Nephron progenitor cell (in vitro differentiated cells): ENCODE results near the gene ZNF431.

Source experiments
- DNase-seq: peaks from one replicate; pipeline ENCODE4 v3.0.0; 2021
- H3K27ac Mint-ChIP-seq: 2 replicates; pipeline ENCODE4 v1.8.0; 2021; ENCODE audit warnings: mild to moderate bottlenecking, moderate library complexity, mixed read lengths
- H3K27me3 Mint-ChIP-seq: 2 replicates; pipeline ENCODE4 v1.8.0; 2021; ENCODE audit warnings: mild to moderate bottlenecking, low read depth, mixed read lengths; ENCODE audit not compliant: poor library complexity
- H3K36me3 Mint-ChIP-seq: 2 replicates; pipeline ENCODE4 v1.8.0; 2021; ENCODE audit warnings: low read depth, mixed read lengths
- H3K4me1 Mint-ChIP-seq: 2 replicates; pipeline ENCODE4 v1.8.0; 2021; ENCODE audit warnings: mixed read lengths
- H3K4me3 Mint-ChIP-seq: 2 replicates; pipeline ENCODE4 v1.8.0; 2021; ENCODE audit warnings: mild to moderate bottlenecking, moderate library complexity, mixed read lengths
- H3K9me3 Mint-ChIP-seq: 2 replicates; pipeline ENCODE4 v1.8.0; 2021; ENCODE audit warnings: mild to moderate bottlenecking, moderate library complexity, mixed read lengths
- CTCF ChIP-seq: fragments of 200-600 bp; sonication (generic); IDR thresholded peaks from 2 replicates; pipeline ENCODE4 v1.5.0; 2021; ENCODE audit warnings: antibody characterized with exemption

ZNF431 gene

GRCh38 chr19:21127898-21128297, 13.9 kb upstream of the ZNF431 start:
- H3K27ac Mint-ChIP-seq = no peak overlapping the region
- H3K9me3 Mint-ChIP-seq = peaks cover 25% of the 10 kb centered on the region
- no peak for DNase-seq
- H3K4me3 Mint-ChIP-seq = no peak overlapping the region
- H3K4me1 Mint-ChIP-seq = no peaks in the 10 kb centered on the region
- no peaks in the 10 kb centered on the region for H3K27me3 Mint-ChIP-seq
- no peak for TF ChIP-seq CTCF
- peaks cover 35% of the 10 kb centered on the region for H3K36me3 Mint-ChIP-seq

DNA sequence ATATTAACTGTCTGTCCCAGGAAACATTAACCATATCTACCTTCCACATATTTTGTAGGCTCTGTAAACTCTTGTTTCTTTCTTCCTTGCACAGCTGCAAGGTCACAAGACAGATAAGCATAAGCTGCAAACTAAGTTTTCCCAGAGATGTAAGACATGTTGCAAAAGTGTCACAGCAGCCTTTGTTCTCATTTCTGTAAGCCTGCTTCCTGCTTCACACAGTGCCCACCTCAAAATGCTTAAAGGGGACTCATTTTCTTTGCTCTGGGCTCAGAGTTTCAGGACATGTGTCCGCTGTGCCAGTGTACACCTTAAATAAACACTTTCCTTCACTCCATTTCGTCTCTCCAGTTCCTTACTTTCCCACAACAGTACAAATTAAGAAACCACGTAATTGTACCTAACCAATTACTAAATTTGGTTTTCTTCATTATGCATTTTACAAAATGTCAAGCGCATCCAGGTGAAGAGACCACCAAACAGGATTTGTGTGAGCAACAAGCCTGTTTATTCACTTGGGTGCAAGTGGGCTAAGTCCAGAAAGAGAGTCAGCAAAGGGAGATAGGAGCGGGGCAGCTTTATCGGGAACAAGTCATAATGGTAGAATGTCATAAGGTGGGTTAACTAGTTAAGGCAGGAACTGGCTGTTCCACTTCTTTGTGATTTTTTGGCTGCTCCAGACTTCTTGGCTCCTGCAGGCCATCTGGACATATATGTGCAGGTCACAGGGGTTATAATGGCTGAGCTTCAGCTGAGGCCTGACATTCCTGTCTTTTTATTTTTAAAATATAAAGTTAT, 12.7 kb upstream of the ZNF431 start:
- H3K36me3 Mint-ChIP-seq = peaks cover 30% of the 10 kb centered on the region
- H3K4me3 Mint-ChIP-seq = no peak overlapping the region
- peaks cover 29% of the 10 kb centered on the region for H3K9me3 Mint-ChIP-seq
- no peaks in the 10 kb centered on the region for H3K27me3 Mint-ChIP-seq
- no peak for TF ChIP-seq CTCF
- no peak for DNase-seq
- no peak overlapping the region for H3K27ac Mint-ChIP-seq
- H3K4me1 Mint-ChIP-seq = no peaks in the 10 kb centered on the region

GRCh38 chr19:21130097-21130775, 11.6 kb upstream of the ZNF431 start:
- Mint-ChIP-seq H3K9me3 (peaks cover 36% of the 10 kb centered on the region), H3K27ac (no peak overlapping the region), H3K27me3 (no peaks in the 10 kb centered on the region), H3K36me3 (peaks cover 23% of the 10 kb centered on the region), H3K4me1 (no peaks in the 10 kb centered on the region), H3K4me3 (no peak overlapping the region)
- TF ChIP-seq CTCF = no peak
- no peak for DNase-seq

GRCh38 chr19:21133633-21134032, 8.2 kb upstream of the ZNF431 start:
- Mint-ChIP-seq H3K27ac (no peak overlapping the region), H3K9me3 (peaks cover 23% of the 10 kb centered on the region), H3K4me1 (no peaks in the 10 kb centered on the region), H3K27me3 (no peaks in the 10 kb centered on the region), H3K36me3 (peaks cover 5% of the 10 kb centered on the region), H3K4me3 (no peak overlapping the region)
- DNase-seq = no peak
- no peak for TF ChIP-seq CTCF

DNA sequence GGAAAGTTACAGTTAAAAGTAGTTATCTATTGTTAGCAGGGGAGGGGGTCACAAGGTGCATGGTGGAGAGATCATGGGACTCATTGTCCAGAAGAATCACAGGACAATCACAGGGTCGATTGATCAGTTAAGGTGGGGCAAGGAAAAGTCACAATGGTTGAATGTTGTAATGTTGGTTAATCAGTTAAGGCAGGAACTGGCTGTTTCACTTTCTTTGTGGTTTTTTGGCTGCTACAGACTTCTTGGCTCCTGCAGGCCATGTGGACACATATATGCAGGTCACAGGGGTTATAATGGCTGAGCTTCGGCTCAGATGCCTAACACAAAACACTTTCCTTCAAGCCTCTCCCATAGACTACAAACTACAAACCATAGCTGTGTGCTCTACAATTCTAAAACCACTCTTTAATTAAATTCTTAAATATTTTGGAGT, 6.9 kb upstream of the ZNF431 start:
- TF ChIP-seq CTCF = no peak
- H3K4me1 Mint-ChIP-seq = no peaks in the 10 kb centered on the region
- H3K4me3 Mint-ChIP-seq = no peak overlapping the region
- no peaks in the 10 kb centered on the region for H3K27me3 Mint-ChIP-seq
- no peak overlapping the region for H3K27ac Mint-ChIP-seq
- H3K9me3 Mint-ChIP-seq = peaks cover 23% of the 10 kb centered on the region
- peaks cover 5% of the 10 kb centered on the region for H3K36me3 Mint-ChIP-seq
- no peak for DNase-seq

- no peaks in the 10 kb centered on the region for H3K4me1 Mint-ChIP-seq
- H3K27me3 Mint-ChIP-seq = no peaks in the 10 kb centered on the region
- no peak for DNase-seq
- no peak overlapping the region for H3K4me3 Mint-ChIP-seq
- no peak for TF ChIP-seq CTCF
- H3K36me3 Mint-ChIP-seq = peaks cover 5% of the 10 kb centered on the region
- no peak overlapping the region for H3K27ac Mint-ChIP-seq
- peaks cover 23% of the 10 kb centered on the region for H3K9me3 Mint-ChIP-seq
These were observed 6.4 kb upstream of the ZNF431 start for GRCh38 chr19:21135433-21135832.
